ENCODE measurements around the gene EME2. TPM values are rescaled to one million over a fixed set of nuclear protein-coding genes. Genes with fewer than 3 reads are reported as not detected.

EME2 gene
- total and polyA plus RNA-seq, 7 donors, result 2.6 to 11.3 (median 5.2) TPM

GRCh38 chr16:1776672-1776955 is 4.0 kb downstream of the EME2 start:
- WGBS, 3 donors, result 66 to 79% (median 78%) methylated on average over 13 of the region's 13 CpGs
- no peak overlapping the region for H3K27ac ChIP-seq
- H3K9me3 ChIP-seq, result no peaks in the 10 kb centered on the region

DNA sequence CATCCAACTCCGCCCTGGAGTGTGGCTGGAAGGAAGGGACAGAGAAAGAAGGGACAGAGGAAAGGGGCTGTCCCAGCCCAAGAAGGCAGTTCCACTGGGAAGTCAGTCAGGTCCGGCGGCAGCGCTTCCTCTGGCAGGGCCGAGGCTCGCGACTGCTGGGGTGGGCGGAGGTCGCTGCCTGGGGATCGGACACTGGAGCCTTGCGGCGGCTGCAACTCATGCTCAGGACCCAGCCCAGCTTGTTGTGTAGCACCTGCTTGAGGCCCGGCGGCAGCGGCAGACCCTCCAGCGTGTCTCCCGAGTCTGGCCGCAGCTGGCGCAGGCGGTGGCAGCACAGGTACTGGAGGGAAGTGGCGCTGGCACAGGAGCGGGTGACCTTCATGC is 4.4 kb downstream of the EME2 start:
- Histone ChIP-seq H3K27me3 (ENCODE audit: insufficient read depth in 3 of 3, low read length in 2 of 3) (no peaks in the 10 kb centered on the region), H3K4me1 (peaks cover 35% of the 10 kb centered on the region), H3K9me3 (no peaks in the 10 kb centered on the region), H3K27ac (no peak overlapping the region), H3K36me3 (ENCODE audit: insufficient read depth in 1 of 2, low read depth in 1 of 2) (peaks cover 0 to 63% of the 10 kb centered on the region in 2 donors), H3K4me3 (no peak overlapping the region)
- intact Hi-C loops (cut with DNase I), result loop anchor here in 1 of 2 donors (10.0 kb wide), 1 partner anchor 168 kb away; the partner anchor contains the start of gene MSRB1
- no peak for TF ChIP-seq CTCF (IDR thresholded peaks at IDR 0.05)
- DNase-seq (peak; percentile 16 to 46), ATAC-seq (no peak)
- WGBS, 3 donors, result 75 to 84% (median 82%) methylated on average over 12 to 22 of the region's 22 CpGs

More at GRCh38 chr16:1776672-1776955, 4.0 kb downstream of the EME2 start:
- intact Hi-C loops (cut with DNase I), result loop anchor here in 1 of 2 donors (10.0 kb wide), 1 partner anchor 168 kb away; the partner anchor contains the start of gene MSRB1
- no peaks in the 10 kb centered on the region for H3K27me3 ChIP-seq (ENCODE audit: insufficient read depth in 3 of 3, low read length in 2 of 3)
- DNase-seq (no peak), ATAC-seq (no peak)
- no peak for TF ChIP-seq CTCF (IDR thresholded peaks at IDR 0.05)
- no peak overlapping the region for H3K4me3 ChIP-seq
- peaks cover 0 to 63% of the 10 kb centered on the region in 2 donors for H3K36me3 ChIP-seq (ENCODE audit: insufficient read depth in 1 of 2, low read depth in 1 of 2)
- H3K4me1 ChIP-seq, result peaks cover 33% of the 10 kb centered on the region

GRCh38 chr16:1777375-1778199 is 5.0 kb downstream of the EME2 start:
- Histone ChIP-seq H3K27ac (no peak overlapping the region), H3K27me3 (ENCODE audit: insufficient read depth in 3 of 3, low read length in 2 of 3) (no peaks in the 10 kb centered on the region), H3K4me3 (no peak overlapping the region), H3K36me3 (ENCODE audit: insufficient read depth in 1 of 2, low read depth in 1 of 2) (peaks cover 0 to 63% of the 10 kb centered on the region in 2 donors), H3K4me1 (peaks cover 35% of the 10 kb centered on the region), H3K9me3 (no peaks in the 10 kb centered on the region)
- ATAC-seq (no peak), DNase-seq (peak; percentile 23 to 57)
- 67 to 75% (median 69%) methylated on average over 26 to 36 of the region's 36 CpGs for WGBS, 3 donors
- no peak for TF ChIP-seq CTCF (IDR thresholded peaks at IDR 0.05)
- intact Hi-C loops (cut with DNase I), result loop anchor here in 1 of 2 donors (10.0 kb wide), 1 partner anchor 167 kb away; the partner anchor contains the start of gene MSRB1

DNA sequence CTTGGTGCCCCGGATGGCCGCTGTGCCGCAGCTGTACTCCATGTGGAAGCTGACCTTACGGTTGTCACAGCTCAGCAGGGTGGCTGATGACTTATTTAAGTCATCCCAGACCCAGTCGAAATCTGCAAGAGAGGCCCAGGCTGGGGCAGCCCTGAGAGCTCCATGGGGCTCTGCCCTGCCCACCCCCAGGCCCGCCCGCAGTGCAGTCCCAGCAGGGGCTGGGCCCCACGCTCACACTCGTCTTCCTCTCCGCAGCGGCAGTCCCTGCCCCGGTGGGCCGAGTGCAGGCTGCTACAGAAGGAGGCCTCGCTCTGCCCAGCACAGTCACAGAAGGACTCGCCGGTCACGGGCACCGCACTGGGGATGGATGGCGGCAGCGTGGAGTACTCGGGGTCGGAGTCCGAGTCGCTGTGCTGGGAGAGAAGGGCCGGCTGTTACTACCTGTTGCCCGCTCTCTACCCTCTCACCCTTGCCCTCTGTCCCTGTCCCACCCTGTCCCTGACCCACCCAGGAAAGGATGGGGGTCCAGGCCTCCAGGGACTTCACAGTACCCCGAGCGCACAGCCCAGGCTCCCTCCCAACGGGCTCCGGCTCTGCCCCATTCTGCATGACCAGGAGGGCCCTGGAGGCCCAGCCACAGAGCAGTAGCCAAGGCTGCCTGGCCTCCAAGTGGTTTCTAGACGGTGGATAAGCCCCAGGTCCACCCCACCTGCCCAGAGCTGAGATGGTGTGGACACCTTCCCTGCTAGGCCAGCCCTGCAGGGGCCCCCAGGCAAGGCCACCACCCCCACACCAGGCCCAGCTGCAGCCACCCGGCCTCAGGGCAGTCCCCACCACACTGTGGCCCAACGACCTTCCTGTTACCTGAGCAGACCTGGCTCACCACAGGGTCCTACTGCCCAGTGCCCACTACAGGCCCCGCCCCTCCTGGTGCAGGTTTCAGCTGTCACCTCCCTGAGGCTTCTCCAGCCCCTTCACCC is 5.9 kb downstream of the EME2 start:
- H3K27ac ChIP-seq, result no peak overlapping the region
- peak; percentile 17 to 53 for DNase-seq
- no peak for TF ChIP-seq CTCF (IDR thresholded peaks at IDR 0.05)
- H3K4me3 ChIP-seq, result no peak overlapping the region
- intact Hi-C loops (cut with DNase I), result loop anchor here in 1 of 2 donors (10.0 kb wide), 1 partner anchor 166 kb away; the partner anchor contains the start of gene MSRB1
- no peaks in the 10 kb centered on the region for H3K27me3 ChIP-seq (ENCODE audit: insufficient read depth in 3 of 3, low read length in 2 of 3)
- H3K4me1 ChIP-seq, result peaks cover 35% of the 10 kb centered on the region
- 77 to 85% (median 77%) methylated on average over 34 of the region's 34 CpGs for WGBS, 3 donors
- no peaks in the 10 kb centered on the region for H3K9me3 ChIP-seq
- peaks cover 0 to 63% of the 10 kb centered on the region in 2 donors for H3K36me3 ChIP-seq (ENCODE audit: insufficient read depth in 1 of 2, low read depth in 1 of 2)
- ATAC-seq, result no peak

All from psoas muscle (tissue), 8 donors.